CD4-positive, alpha-beta T cell treated with Interleukin-17A for 1 hour (primary cell): Measurements from ENCODE around the gene INSM2.
A peak's percentile ranks its signal among the peaks of the same experiment; 100 is the strongest.

Experiments used
- DNase-seq: peaks from one replicate; pipeline ENCODE4 v3.0.0-alpha.2; 2020

The INSM2 gene

GRCh38 chr14:35533357-35534207 lies at the start of gene INSM2:
Gene INSM2 (plus strand): TSS chr14:35534164. CDS start chr14:35534253, 89 bp downstream.
- peak; percentile 47 for DNase-seq

- DNase-seq, result no peak
Observed at GRCh38 chr14:35492569-35493014, 41.4 kb upstream of the INSM2 start.

GRCh38 chr14:35495278-35495677 lies 38.7 kb upstream of the INSM2 start:
- DNase-seq, result no peak

GRCh38 chr14:35499180-35499579 lies 34.8 kb upstream of the INSM2 start:
- DNase-seq, result no peak

- DNase-seq, result no peak
Observed at GRCh38 chr14:35503646-35504045, 30.3 kb upstream of the INSM2 start.

- no peak for DNase-seq
Observed at GRCh38 chr14:35504260-35504659, 29.7 kb upstream of the INSM2 start.

GRCh38 chr14:35506461-35506860 lies 27.5 kb upstream of the INSM2 start:
- DNase-seq, result no peak

- no peak for DNase-seq
Observed at GRCh38 chr14:35506927-35507326, 27.0 kb upstream of the INSM2 start.

GRCh38 chr14:35509846-35510245 lies 24.1 kb upstream of the INSM2 start:
- DNase-seq, result no peak

- DNase-seq, result no peak
Observed at GRCh38 chr14:35512765-35513164, 21.2 kb upstream of the INSM2 start.

GRCh38 chr14:35515916-35516315 lies 18.0 kb upstream of the INSM2 start:
- no peak for DNase-seq

- no peak for DNase-seq
Observed at GRCh38 chr14:35519986-35520385, 14.0 kb upstream of the INSM2 start.

- DNase-seq, result no peak
Observed at GRCh38 chr14:35525695-35526094, 8.3 kb upstream of the INSM2 start.

- DNase-seq, result no peak
Observed at GRCh38 chr14:35526962-35527361, 7.0 kb upstream of the INSM2 start.

- DNase-seq, result no peak
Observed at GRCh38 chr14:35531960-35532747, 1.8 kb upstream of the INSM2 start.

GRCh38 chr14:35532783-35533356 lies 1.1 kb upstream of the INSM2 start:
- no peak for DNase-seq

- no peak for DNase-seq
Observed at GRCh38 chr14:35534208-35534872, 376 bp downstream of the INSM2 start.

GRCh38 chr14:35534873-35535482 lies 1.0 kb downstream of the INSM2 start:
- peak; percentile 61 for DNase-seq

GRCh38 chr14:35535483-35536112 lies 1.6 kb downstream of the INSM2 start:
- DNase-seq, result no peak

- no peak for DNase-seq
Observed at GRCh38 chr14:35539969-35540368, 6.0 kb downstream of the INSM2 start.

- DNase-seq, result no peak
Observed at GRCh38 chr14:35543006-35543405, 9.0 kb downstream of the INSM2 start.

GRCh38 chr14:35549551-35549950 lies 15.6 kb downstream of the INSM2 start:
- DNase-seq, result no peak
